ENCODE results near the gene PIH1D1. TPM values are rescaled to one million over a fixed set of nuclear protein-coding genes. Genes with fewer than 3 reads are reported as not detected.

Gene PIH1D1
- total RNA-seq, 1 experiment from 2014 or later, result 122 TPM

DNA sequence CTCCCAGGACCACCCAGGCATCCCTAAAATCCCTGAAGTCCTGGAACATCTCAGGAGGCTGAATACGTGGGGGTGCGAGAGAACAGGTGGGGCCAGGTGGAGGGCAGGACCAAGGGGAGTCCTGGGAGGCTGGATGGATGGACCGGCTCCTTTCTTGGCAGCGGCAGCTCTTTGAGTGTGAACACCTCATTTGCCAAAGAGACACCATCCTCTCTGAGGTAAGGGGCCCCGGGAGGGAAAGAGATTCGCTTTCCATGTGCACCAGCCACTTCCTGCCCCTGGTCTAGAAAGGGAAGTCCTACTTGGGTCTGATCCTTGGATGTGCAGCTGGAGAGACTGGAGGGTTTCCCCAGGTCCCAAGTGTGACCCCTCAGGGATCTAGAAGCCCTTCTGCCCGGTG, 44.5 kb downstream of the PIH1D1 start:
- no peak overlapping the region for H3K27ac ChIP-seq (ENCODE audit: low read depth, low read length, poor library complexity, severe bottlenecking)
- peaks cover 14% of the 10 kb centered on the region for H3K4me1 ChIP-seq (ENCODE audit: insufficient read depth, low read length, poor library complexity, severe bottlenecking)
- no TSS peak for BruUV-seq (replicated peaks)
- ChIA-PET POLR2A (ENCODE audit: low non-redundant PET) (no interaction called here), CTCF (no interaction called here)
- H3K27me3 ChIP-seq (replicated peaks; ENCODE audit: insufficient read depth, low read depth, low read length, poor library complexity), result no peaks in the 10 kb centered on the region
- intact Hi-C loops (cut with micrococcal nuclease; ENCODE audit: unreplicated experiment), result no loop called here
- no peaks in the 10 kb centered on the region for H3K9me3 ChIP-seq (ENCODE audit: low read depth, low read length, poor library complexity, severe bottlenecking)
- DNase-seq (ENCODE audit: low spot score), result no peak
- no peak for TF ChIP-seq EZH2 (IDR thresholded peaks at IDR 0.05; ENCODE audit: borderline replicate concordance, low read depth, low read length, poor library complexity, severe bottlenecking)
- TF ChIP-seq, protein P1, sequence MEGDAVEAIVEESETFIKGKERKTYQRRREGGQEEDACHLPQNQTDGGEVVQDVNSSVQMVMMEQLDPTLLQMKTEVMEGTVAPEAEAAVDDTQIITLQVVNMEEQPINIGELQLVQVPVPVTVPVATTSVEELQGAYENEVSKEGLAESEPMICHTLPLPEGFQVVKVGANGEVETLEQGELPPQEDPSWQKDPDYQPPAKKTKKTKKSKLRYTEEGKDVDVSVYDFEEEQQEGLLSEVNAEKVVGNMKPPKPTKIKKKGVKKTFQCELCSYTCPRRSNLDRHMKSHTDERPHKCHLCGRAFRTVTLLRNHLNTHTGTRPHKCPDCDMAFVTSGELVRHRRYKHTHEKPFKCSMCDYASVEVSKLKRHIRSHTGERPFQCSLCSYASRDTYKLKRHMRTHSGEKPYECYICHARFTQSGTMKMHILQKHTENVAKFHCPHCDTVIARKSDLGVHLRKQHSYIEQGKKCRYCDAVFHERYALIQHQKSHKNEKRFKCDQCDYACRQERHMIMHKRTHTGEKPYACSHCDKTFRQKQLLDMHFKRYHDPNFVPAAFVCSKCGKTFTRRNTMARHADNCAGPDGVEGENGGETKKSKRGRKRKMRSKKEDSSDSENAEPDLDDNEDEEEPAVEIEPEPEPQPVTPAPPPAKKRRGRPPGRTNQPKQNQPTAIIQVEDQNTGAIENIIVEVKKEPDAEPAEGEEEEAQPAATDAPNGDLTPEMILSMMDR (conservative IDR thresholded peaks at IDR 0.05; ENCODE audit: low read depth, low read length), result no peak
- H3K4me3 ChIP-seq (ENCODE audit: low read depth, low read length, poor library complexity, severe bottlenecking), result no peak overlapping the region
- no peaks in the 10 kb centered on the region for H3K36me3 ChIP-seq (ENCODE audit: insufficient read depth, low read length, poor library complexity, severe bottlenecking)

DNA sequence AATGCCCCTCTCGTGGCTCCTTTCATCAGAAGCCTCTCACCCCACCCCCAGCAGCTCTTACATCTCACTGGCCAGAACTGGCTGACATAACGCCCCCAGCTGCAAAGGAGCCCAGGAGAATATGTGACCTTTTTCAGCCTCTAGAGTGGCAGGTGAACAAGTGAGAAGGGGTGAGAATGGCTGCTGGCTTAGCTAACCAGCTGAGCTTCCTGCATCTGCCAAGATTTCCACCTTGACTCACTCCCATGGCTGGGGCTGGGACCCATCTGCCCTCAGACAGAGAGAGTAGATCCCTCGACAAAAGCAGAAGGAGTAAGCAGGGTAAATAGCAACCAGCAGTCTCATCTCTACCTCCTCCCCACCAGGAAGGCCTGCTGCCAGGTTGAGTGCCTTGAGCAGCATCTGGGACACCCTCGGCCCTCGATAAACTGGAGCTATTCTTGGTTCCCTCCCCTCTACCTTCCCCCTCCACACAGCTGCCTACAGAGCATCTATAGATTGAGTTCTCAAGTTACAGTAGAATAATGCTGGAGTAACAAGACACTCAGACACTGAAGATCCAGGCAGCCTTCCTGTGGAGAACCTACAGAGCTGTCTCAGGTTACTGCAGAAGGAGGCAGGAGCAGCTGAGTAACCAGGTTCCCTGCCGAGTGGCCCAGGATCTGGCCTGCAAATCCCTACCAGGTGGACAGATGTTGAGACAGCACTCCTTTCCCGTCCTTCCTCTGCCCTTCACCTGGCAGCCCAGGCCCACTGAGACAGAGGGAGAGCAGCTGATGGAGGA, 48.0 kb downstream of the PIH1D1 start:
- DNase-seq (ENCODE audit: low spot score), result peak; percentile 82
- no peaks in the 10 kb centered on the region for H3K27me3 ChIP-seq (replicated peaks; ENCODE audit: insufficient read depth, low read depth, low read length, poor library complexity)

DNA sequence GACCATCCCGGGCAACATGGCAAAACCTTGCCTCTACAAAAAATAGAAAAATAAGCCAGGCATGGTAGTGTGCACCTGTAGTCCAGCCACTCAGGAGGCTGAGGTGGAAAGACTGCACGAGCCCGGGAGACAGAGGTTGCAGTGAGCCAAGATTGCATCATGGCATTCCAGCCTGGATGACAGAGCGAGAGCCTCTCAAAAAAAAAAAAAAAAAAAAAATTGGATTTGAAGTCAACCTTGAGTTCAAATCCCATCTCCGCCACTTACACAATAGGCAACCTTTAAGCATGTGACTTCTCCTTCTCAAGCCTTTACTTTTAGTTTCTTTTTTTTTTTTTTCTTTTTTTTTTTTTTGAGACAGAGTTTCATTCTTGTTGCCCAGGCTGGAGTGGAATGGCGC, 51.6 kb downstream of the PIH1D1 start:
- Histone ChIP-seq H3K4me3 (ENCODE audit: low read depth, low read length, poor library complexity, severe bottlenecking) (no peak overlapping the region), H3K9me3 (ENCODE audit: low read depth, low read length, poor library complexity, severe bottlenecking) (no peaks in the 10 kb centered on the region), H3K27me3 (replicated peaks; ENCODE audit: insufficient read depth, low read depth, low read length, poor library complexity) (no peaks in the 10 kb centered on the region), H3K4me1 (ENCODE audit: insufficient read depth, low read length, poor library complexity, severe bottlenecking) (peaks cover 14% of the 10 kb centered on the region), H3K27ac (ENCODE audit: low read depth, low read length, poor library complexity, severe bottlenecking) (no peak overlapping the region), H3K36me3 (ENCODE audit: insufficient read depth, low read length, poor library complexity, severe bottlenecking) (no peaks in the 10 kb centered on the region)
- DNase-seq (ENCODE audit: low spot score), result no peak
- TF ChIP-seq, protein P1 (conservative IDR thresholded peaks at IDR 0.05; ENCODE audit: low read depth, low read length), result no peak
- TF ChIP-seq EZH2 (IDR thresholded peaks at IDR 0.05; ENCODE audit: borderline replicate concordance, low read depth, low read length, poor library complexity, severe bottlenecking), result no peak
- intact Hi-C loops (cut with micrococcal nuclease; ENCODE audit: unreplicated experiment), result no loop called here
- no TSS peak for BruUV-seq (replicated peaks)
- CTCF ChIA-PET, result no interaction called here
- POLR2A ChIA-PET (ENCODE audit: low non-redundant PET), result no interaction called here

More for the DNA sequence above, 48.0 kb downstream of the PIH1D1 start:
- ChIA-PET POLR2A (ENCODE audit: low non-redundant PET) (interaction anchor here (0.5 kb wide), 2 partner anchors 18 to 64 kb away, joined by 5 read pairs; no protein-coding TSS in a partner anchor), CTCF (interaction anchor here (0.6 to 0.7 kb wide), 2 partner anchors 12 to 236 kb away, joined by 3 read pairs; partner anchors contain the start of gene RRAS)
- intact Hi-C loops (cut with micrococcal nuclease; ENCODE audit: unreplicated experiment), result no loop called here
- TF ChIP-seq, protein P1 (conservative IDR thresholded peaks at IDR 0.05; ENCODE audit: low read depth, low read length), result no peak
- no peak for TF ChIP-seq EZH2 (IDR thresholded peaks at IDR 0.05; ENCODE audit: borderline replicate concordance, low read depth, low read length, poor library complexity, severe bottlenecking)
- H3K4me3 ChIP-seq (ENCODE audit: low read depth, low read length, poor library complexity, severe bottlenecking), result no peak overlapping the region
- H3K27ac ChIP-seq (ENCODE audit: low read depth, low read length, poor library complexity, severe bottlenecking), result peak overlapping the region; percentile 26
- H3K9me3 ChIP-seq (ENCODE audit: low read depth, low read length, poor library complexity, severe bottlenecking), result no peaks in the 10 kb centered on the region
- H3K36me3 ChIP-seq (ENCODE audit: insufficient read depth, low read length, poor library complexity, severe bottlenecking), result no peaks in the 10 kb centered on the region
- H3K4me1 ChIP-seq (ENCODE audit: insufficient read depth, low read length, poor library complexity, severe bottlenecking), result peaks cover 14% of the 10 kb centered on the region
- BruUV-seq (replicated peaks), result no TSS peak
